ENCODE measurements around the gene MAMDC2.

DNA sequence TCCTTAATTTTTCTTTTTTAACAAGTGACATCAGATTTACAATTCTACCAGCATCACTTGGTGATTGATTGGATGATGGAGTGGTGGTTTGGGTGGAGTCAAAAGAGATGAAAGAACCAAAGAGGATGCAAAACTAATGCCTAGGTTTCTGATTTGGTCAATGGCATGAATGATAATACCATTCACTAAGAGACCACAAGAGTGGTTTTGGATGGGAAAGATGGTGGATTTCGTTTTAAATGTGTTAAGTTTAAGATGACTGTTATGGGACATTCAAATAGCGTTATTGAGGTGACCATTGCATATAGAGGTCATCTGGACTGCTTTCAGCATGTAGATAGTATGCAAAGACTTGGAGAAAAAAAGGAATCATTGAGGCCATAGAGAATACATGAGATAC lies 218.7 kb downstream of the MAMDC2 start:
- TF ChIP-seq ZNF274 (IDR thresholded peaks at IDR 0.05; ENCODE audit: low read depth, low read length) (no peak), YY1 (IDR thresholded peaks at IDR 0.05; ENCODE audit: insufficient read depth, insufficient read length) (no peak), SUZ12 (IDR thresholded peaks at IDR 0.05; ENCODE audit: extremely low read depth, insufficient read depth, insufficient read length) (no peak)
